Mucosa of stomach (tissue), 1 donor: ENCODE results near the gene COLEC12.

Experiments
- H3K27me3 ChIP-seq: one replicate; pipeline ENCODE4 v1.7.0; 2013; ENCODE audit warnings: mild to moderate bottlenecking, low read length; ENCODE audit not compliant: control insufficient read depth, insufficient read depth
- H3K36me3 ChIP-seq: one replicate; pipeline ENCODE4 v1.7.0; 2013; ENCODE audit warnings: low read length; ENCODE audit not compliant: control insufficient read depth, insufficient read depth
- H3K4me1 ChIP-seq: one replicate; pipeline ENCODE4 v1.7.0; 2013; ENCODE audit warnings: mild to moderate bottlenecking, low read length; ENCODE audit not compliant: control insufficient read depth, insufficient read depth
- H3K4me3 ChIP-seq: one replicate; pipeline ENCODE4 v1.7.0; 2013; ENCODE audit warnings: low read length
- H3K9ac ChIP-seq: one replicate; pipeline ENCODE4 v1.7.0; 2013; ENCODE audit warnings: mild to moderate bottlenecking, low read length, moderate library complexity
- H3K9me3 ChIP-seq: one replicate; pipeline ENCODE4 v1.7.0; 2013; ENCODE audit warnings: mild to moderate bottlenecking, low read length, moderate library complexity; ENCODE audit not compliant: control insufficient read depth
- donor health status: Pancreatic carcinoma.

COLEC12 gene

DNA sequence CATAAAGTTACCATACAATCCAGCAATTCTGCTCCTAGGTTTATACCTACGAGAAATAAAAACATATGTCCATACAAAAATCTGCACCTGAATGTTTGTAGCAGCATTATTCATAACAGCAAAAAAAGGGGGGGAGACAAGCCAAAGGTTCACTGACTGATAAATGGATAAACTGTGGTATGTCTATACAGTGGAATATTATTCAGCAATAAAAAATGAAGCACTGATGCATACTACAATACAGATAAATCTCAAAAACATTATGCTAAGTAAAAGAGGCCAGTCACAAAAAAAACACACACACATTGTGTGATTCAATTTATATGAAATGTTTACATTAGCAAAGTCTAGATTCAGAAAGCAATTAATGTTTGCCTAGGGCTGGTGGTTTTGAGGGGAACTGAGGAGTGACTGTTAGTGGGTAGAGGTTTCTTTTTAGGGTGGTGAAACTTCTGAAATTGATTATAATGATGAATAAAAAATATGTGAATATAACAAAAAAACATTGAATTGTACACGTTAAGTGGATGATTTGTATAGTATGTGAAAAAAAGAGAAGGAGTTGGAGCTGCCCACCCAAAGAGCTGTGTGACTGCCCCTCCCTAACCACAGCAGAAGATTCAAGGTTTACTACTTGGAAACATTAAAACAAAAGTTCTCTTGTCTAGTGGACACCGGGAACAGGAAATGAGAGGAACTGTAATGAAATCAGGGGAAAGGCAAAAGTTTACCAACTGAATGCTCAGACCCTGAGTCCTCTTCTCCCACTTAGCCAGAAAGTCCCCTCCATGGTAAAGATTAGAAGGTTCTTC, 13.4 kb downstream of the COLEC12 start:
- Histone ChIP-seq H3K4me1 (no peaks in the 10 kb centered on the region), H3K9me3 (no peaks in the 10 kb centered on the region), H3K27me3 (no peaks in the 10 kb centered on the region), H3K36me3 (no peaks in the 10 kb centered on the region), H3K9ac (no peak overlapping the region), H3K4me3 (no peak overlapping the region)

DNA sequence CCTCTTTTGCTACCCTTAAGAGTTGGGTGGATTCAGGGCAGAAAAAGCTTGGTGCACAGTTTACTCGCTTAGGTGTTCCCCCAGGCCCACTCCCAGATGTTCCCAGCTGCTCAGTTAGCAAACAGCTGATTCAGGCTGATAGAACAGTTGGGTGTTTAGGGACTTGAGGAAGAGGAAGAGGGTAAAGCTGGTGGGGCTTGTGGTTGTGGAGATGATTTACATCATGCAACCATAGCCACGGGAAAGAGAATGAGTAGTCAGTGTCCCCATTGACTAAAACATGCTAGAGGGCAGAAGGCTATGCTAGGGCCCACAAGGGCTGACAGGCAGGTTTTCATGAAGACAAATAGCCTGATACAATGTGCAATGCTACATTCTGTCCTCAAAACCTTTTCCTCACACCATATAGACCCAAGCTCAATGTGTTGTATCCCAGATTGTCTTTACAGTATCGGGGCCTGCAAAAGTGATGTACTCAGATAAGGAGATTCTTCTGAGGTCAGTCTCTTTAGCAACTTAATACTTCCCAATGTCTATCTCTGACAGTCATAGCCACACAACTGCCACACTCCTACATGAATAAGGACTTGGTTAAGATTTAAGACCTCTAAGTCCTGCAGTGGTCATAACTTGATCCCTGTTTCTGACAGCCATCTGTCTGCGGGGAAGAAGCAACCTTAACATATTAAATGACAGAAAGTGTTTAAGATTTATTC, 15.6 kb downstream of the COLEC12 start:
- Histone ChIP-seq H3K9ac (no peak overlapping the region), H3K4me1 (no peaks in the 10 kb centered on the region), H3K36me3 (no peaks in the 10 kb centered on the region), H3K9me3 (no peaks in the 10 kb centered on the region), H3K4me3 (no peak overlapping the region), H3K27me3 (no peaks in the 10 kb centered on the region)

DNA sequence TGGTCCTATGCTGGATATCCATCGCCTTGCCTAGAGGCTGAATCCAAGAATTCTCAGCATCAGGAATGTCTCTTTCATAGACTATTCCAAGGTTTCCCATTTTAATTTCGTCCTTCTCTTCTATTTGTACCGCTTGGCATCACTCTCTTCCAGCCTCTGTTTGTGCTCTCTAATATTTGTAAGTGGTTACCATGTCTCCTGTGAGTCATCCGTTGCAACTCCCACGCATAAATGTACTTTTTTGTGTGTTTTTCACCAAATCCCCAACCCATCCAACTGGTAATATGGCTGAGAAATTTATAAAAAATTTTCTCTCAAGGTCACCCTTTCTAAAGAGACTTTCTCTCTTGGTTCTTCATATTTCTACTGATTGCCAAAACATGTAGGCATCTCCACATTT, 21.8 kb downstream of the COLEC12 start:
- Histone ChIP-seq H3K4me3 (no peak overlapping the region), H3K4me1 (no peaks in the 10 kb centered on the region), H3K9ac (no peak overlapping the region), H3K36me3 (no peaks in the 10 kb centered on the region), H3K9me3 (no peaks in the 10 kb centered on the region), H3K27me3 (no peaks in the 10 kb centered on the region)

DNA sequence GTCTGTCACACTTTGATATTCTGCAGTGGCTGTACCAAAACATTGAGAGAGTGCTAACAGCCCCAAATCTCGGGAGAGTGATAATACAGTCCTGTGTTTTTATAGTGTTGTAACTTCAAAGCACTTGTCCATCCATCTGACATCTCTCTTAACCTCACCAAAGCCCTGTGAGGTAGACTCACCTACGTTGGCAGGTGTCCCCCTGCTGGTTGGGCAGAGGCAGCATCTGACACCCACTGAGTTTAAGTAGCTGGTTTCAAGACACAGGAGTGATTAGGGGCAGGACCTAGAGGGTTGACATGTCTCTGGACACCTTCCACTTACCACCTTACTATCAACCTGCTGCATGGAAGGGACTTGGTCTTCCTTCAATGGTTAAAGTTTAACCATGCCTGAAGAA, 22.9 kb downstream of the COLEC12 start:
- no peaks in the 10 kb centered on the region for H3K4me1 ChIP-seq

DNA sequence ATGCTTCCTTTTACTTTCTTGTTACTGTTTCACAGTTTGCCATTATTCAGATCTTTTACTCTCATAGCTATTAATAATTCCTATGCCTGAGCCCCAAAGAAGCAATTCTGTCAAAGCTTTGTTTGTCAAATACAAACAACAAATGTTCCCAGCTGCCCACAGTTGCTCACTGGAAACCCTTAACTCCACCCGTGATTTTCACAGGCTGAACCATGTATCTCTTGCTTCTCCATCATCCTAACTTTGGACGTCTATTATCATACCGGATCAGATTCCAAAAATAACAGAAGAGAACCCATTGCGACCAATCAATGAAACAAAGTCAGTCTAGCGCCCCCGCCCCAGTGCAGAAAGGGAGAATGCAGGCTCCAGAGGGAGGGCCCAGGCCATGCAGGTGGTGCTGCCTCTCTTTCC, 24.2 kb downstream of the COLEC12 start:
- H3K36me3 ChIP-seq = no peaks in the 10 kb centered on the region
- no peaks in the 10 kb centered on the region for H3K9me3 ChIP-seq
- no peaks in the 10 kb centered on the region for H3K27me3 ChIP-seq
- no peak overlapping the region for H3K4me3 ChIP-seq
- no peaks in the 10 kb centered on the region for H3K4me1 ChIP-seq
- no peak overlapping the region for H3K9ac ChIP-seq

More for the DNA sequence above, 22.9 kb downstream of the COLEC12 start:
- Histone ChIP-seq H3K36me3 (no peaks in the 10 kb centered on the region), H3K9ac (no peak overlapping the region), H3K4me3 (no peak overlapping the region), H3K27me3 (no peaks in the 10 kb centered on the region), H3K9me3 (no peaks in the 10 kb centered on the region)

DNA sequence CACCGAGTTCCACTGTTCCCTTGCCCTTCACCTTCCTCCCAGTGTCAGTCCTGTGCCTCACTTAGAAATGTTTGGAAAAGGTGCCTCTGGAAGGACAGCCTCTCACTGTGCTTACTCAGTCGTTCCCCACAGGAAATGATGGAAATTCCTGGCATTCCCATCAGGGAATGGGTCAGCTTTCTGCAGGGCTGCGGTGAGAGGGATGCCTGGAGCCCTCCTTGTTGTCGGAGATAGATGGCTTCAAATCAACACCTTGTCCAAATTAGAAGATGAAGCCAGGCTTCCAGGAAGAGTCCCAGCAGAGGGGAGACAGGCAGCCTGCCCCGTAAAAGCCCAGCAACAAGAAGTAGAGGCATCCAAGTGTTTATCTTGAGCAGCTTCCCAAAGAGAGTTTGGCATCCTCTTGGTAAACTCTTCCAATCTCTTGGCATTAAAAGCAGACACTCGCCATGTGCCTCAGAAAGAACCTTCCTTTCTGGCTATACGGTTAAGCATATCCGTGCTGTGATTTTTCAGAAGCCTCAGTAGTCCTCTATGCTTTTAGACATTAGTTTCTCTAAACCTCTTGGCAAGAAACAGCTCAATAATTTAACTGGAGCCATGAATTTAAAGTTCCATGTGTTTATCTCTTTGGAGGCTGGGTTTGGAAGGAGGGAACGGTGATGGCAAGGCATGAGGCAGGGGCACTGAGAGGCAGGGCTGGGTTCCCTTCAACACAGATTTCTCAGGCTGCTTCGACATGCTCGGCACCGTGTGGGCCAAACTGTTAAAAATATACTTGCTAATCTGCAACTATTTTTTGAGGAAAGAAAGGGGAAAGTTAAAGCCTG, 25.1 kb downstream of the COLEC12 start:
- Histone ChIP-seq H3K27me3 (no peaks in the 10 kb centered on the region), H3K9me3 (no peaks in the 10 kb centered on the region), H3K4me3 (no peak overlapping the region), H3K4me1 (no peaks in the 10 kb centered on the region), H3K36me3 (no peaks in the 10 kb centered on the region), H3K9ac (no peak overlapping the region)

DNA sequence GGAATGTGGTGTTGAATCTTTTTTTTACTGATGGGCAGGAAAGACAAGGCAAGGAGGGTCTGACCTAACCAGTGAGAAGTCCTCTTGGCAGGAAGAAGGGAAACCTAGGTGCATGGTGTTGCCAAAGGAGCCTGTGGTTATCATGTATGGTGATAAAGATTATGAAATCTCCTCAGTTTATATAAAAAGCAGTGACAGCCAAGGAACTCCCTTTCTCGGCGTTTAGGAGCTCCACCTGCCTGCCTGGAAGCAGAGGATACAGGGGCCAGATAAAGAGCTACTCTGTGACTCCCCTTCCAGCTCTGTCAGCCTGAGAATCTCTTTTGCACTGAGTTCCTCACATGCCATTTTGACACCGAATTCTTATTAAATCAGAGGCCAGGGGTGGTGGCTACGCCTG, 26.1 kb downstream of the COLEC12 start:
- H3K27me3 ChIP-seq = no peaks in the 10 kb centered on the region
- H3K9ac ChIP-seq = no peak overlapping the region
- H3K4me1 ChIP-seq = no peaks in the 10 kb centered on the region
- H3K9me3 ChIP-seq = no peaks in the 10 kb centered on the region
- no peak overlapping the region for H3K4me3 ChIP-seq
- H3K36me3 ChIP-seq = no peaks in the 10 kb centered on the region

DNA sequence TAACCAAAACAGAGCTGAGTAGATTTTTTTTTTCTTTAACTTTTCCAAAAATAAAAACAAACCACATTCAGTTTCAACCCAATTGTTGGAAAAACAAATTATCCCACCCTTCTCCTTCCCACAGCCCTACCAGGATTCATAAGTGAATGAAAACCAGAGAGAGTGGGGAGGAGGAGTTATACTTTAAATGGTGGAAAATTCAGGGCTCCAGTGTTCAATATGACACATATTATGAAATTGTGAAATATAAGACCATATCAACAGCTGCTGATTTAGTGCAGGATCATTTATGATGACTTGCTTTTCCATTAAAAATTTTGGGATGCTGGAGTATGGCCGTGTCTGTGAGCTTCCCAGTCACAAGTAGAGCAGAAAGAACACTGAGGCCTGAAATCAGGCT, 26.7 kb downstream of the COLEC12 start:
- Histone ChIP-seq H3K36me3 (no peaks in the 10 kb centered on the region), H3K9ac (no peak overlapping the region), H3K9me3 (no peaks in the 10 kb centered on the region), H3K4me1 (no peaks in the 10 kb centered on the region), H3K4me3 (no peak overlapping the region), H3K27me3 (no peaks in the 10 kb centered on the region)

DNA sequence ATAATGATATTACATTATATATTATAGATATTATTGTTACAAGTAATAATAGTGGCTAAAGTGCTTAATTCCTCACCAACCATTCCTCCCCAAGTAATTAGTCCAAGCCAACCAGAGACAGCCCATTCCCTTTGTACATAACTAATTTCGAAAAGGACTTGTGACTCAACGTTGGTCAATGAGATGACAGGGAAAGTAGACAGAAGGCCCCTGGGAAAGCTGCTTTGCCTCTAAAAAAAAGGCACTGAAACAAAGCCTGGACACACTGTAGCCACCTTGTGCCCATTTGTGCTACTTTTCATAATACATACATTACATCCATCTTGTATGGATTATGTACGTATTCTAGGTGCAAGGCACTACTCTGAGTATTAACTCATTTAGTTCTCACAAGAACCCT, 28.8 kb downstream of the COLEC12 start:
- Histone ChIP-seq H3K36me3 (no peaks in the 10 kb centered on the region), H3K27me3 (no peaks in the 10 kb centered on the region), H3K9me3 (no peaks in the 10 kb centered on the region), H3K4me3 (no peak overlapping the region), H3K9ac (no peak overlapping the region), H3K4me1 (no peaks in the 10 kb centered on the region)

DNA sequence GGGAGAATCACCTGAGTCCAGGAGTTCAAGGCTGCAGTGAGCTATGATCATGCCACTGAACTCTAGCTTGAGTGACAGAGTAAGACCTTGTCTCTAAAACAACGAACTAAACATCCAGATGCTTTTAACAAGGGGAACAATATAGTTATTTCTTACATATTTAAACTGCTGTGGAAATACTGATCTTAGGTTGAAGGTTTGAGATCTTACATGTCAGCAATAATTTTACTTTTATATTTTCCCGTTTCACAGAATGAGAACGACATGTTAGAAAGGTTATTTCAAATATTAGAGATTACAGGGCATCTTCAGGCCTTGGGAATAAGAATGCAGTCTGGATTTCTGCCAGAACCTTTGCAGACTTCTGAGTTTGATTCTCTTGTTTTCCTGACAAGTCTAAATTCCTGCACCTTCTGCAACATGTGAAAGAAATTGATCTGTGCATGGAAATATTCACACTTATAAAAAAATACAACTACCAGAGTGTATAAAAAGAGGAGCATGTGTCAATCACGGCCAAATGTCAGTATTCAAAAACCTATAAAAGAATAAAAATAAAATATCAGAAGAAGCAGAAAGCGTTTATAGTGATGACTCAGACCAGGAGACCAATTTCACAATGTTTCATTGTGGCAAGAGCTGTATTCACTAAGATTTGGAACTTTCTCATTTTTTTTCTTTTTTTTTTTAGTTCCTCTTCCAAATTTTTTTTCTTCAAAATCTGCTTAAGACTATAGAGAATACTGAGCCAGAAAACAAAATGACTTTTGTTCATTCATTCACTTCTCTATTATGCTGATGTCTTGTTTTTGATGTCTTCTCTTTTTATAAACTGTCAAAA, 29.6 kb downstream of the COLEC12 start:
- H3K36me3 ChIP-seq = no peaks in the 10 kb centered on the region
- H3K4me1 ChIP-seq = no peaks in the 10 kb centered on the region

DNA sequence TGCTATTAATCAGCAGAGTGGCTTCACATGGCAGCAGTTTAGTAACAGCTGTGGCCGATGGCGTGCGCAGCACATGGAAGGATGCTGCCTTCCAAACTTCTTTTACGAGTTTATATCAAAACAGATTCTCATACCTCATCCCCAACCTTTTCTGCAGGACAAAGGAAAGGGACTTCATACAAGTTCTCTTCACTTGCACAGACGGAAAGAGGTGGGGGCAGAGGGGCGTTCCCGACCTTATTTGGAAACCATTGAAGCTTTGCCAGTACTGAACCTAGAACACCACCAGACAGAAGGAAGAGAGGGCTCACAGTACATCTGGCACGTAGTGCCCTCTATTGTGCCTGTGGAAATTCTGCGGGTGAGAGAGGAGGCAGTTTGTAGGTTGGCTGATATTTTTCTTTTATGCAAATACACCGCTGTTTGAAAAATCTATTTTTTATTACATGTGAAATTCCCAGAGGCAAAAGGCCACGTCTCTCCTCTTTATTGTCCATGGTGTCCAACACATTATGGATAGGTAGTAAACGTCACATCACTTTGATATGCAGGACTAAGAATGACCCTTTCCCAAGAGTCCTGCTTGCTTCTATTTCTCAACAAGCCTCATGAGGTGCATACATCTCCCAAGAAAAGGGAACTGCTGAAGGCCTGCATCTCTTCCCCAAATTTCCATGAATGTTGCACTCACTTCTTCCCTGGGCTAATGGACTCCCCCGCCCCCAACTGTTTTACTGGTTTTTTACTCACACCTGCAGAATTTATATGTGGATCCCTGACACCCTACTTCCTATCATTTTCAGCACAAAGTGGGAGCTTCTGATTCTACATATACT, 31.3 kb downstream of the COLEC12 start:
- Histone ChIP-seq H3K9ac (no peak overlapping the region), H3K36me3 (no peaks in the 10 kb centered on the region), H3K27me3 (no peaks in the 10 kb centered on the region), H3K9me3 (no peaks in the 10 kb centered on the region), H3K4me3 (no peak overlapping the region), H3K4me1 (no peaks in the 10 kb centered on the region)

More for the DNA sequence above, 29.6 kb downstream of the COLEC12 start:
- H3K27me3 ChIP-seq = no peaks in the 10 kb centered on the region
- H3K9ac ChIP-seq = no peak overlapping the region
- no peak overlapping the region for H3K4me3 ChIP-seq
- H3K9me3 ChIP-seq = no peaks in the 10 kb centered on the region
